Activated naive CD4-positive, alpha-beta T cell treated with anti-CD3 and anti-CD28 coated beads, Interleukin-2, amount 10 ng/mL, durations not matched to agents 7 days and 5 days (primary cell): ENCODE measurements around the gene EGR4.
A peak's percentile ranks its signal among the peaks of the same experiment; 100 is the strongest.

Experiments used
- CTCF ChIA-PET: fragments of 350-600 bp; sonication (Branson Sonifier 250); formaldehyde crosslinking; loops from one replicate; lab custom pipeline; 2021; ENCODE audit warnings: antibody characterized with exemption; lab: Charles Lee
- DNase-seq: peaks from one replicate; pipeline ENCODE4 v3.0.0-alpha.2; 2020
- H3K27ac Mint-ChIP-seq: one replicate; pipeline ENCODE4 v1.8.0; 2021; ENCODE audit warnings: mild to moderate bottlenecking, moderate library complexity, mixed read lengths
- H3K27me3 Mint-ChIP-seq: one replicate; pipeline ENCODE4 v1.8.0; 2021; ENCODE audit warnings: mild to moderate bottlenecking, mixed read lengths
- H3K36me3 Mint-ChIP-seq: one replicate; pipeline ENCODE4 v1.8.0; 2021; ENCODE audit warnings: mixed read lengths
- H3K4me1 Mint-ChIP-seq: one replicate; pipeline ENCODE4 v1.8.0; 2021; ENCODE audit warnings: mixed read lengths
- H3K4me3 Mint-ChIP-seq: one replicate; pipeline ENCODE4 v1.8.0; 2021; ENCODE audit warnings: mild to moderate bottlenecking, moderate library complexity, mixed read lengths
- H3K9me3 Mint-ChIP-seq: one replicate; pipeline ENCODE4 v1.8.0; 2021; ENCODE audit warnings: mixed read lengths

EGR4 gene

GRCh38 chr2:73255907-73256617 is 37.3 kb downstream of the EGR4 start:
- DNase-seq = no peak
- Mint-ChIP-seq H3K36me3 (peaks cover 17% of the 10 kb centered on the region), H3K4me1 (no peaks in the 10 kb centered on the region), H3K4me3 (no peak overlapping the region), H3K27ac (no peak overlapping the region), H3K27me3 (no peaks in the 10 kb centered on the region), H3K9me3 (no peaks in the 10 kb centered on the region)
- CTCF ChIA-PET = interaction anchor here (1.1 to 1.6 kb wide), 3 partner anchors 11 to 35 kb away, joined by 3 read pairs; no protein-coding TSS in a partner anchor

- Mint-ChIP-seq H3K4me1 (no peaks in the 10 kb centered on the region), H3K36me3 (peaks cover 26% of the 10 kb centered on the region), H3K9me3 (no peaks in the 10 kb centered on the region), H3K4me3 (no peak overlapping the region), H3K27me3 (no peaks in the 10 kb centered on the region), H3K27ac (peak overlapping the region; percentile 10)
- DNase-seq = no peak
- CTCF ChIA-PET = interaction anchor here (1.1 to 2.3 kb wide), 3 partner anchors 34 to 42 kb away, joined by 3 to 5 read pairs (median 3); no protein-coding TSS in a partner anchor
Observed at GRCh38 chr2:73255007-73255644, 38.2 kb downstream of the EGR4 start.

GRCh38 chr2:73254343-73255006 is 38.9 kb downstream of the EGR4 start:
- Mint-ChIP-seq H3K27ac (no peak overlapping the region), H3K4me1 (no peaks in the 10 kb centered on the region), H3K27me3 (no peaks in the 10 kb centered on the region), H3K36me3 (peaks cover 33% of the 10 kb centered on the region), H3K9me3 (no peaks in the 10 kb centered on the region), H3K4me3 (no peak overlapping the region)
- DNase-seq = no peak
- CTCF ChIA-PET = interaction anchor here (0.5 to 2.3 kb wide), 3 partner anchors 10 to 883 kb away, joined by 3 to 5 read pairs (median 5); no protein-coding TSS in a partner anchor

GRCh38 chr2:73253901-73254300 is 39.4 kb downstream of the EGR4 start:
- CTCF ChIA-PET = interaction anchor here (1.2 to 2.3 kb wide), 2 partner anchors 9 to 41 kb away, joined by 3 to 5 read pairs; no protein-coding TSS in a partner anchor
- DNase-seq = no peak
- H3K4me3 Mint-ChIP-seq = no peak overlapping the region
- no peak overlapping the region for H3K27ac Mint-ChIP-seq
- H3K27me3 Mint-ChIP-seq = no peaks in the 10 kb centered on the region
- H3K36me3 Mint-ChIP-seq = peaks cover 37% of the 10 kb centered on the region
- no peaks in the 10 kb centered on the region for H3K4me1 Mint-ChIP-seq
- H3K9me3 Mint-ChIP-seq = no peaks in the 10 kb centered on the region

- CTCF ChIA-PET = interaction anchor here (1.2 to 2.3 kb wide), 2 partner anchors 9 to 41 kb away, joined by 3 to 5 read pairs; no protein-coding TSS in a partner anchor
Observed at GRCh38 chr2:73253400-73253799, 39.9 kb downstream of the EGR4 start.

GRCh38 chr2:73252238-73253027 is 40.9 kb downstream of the EGR4 start:
- Mint-ChIP-seq H3K36me3 (peaks cover 42% of the 10 kb centered on the region), H3K27me3 (no peaks in the 10 kb centered on the region), H3K9me3 (no peaks in the 10 kb centered on the region), H3K27ac (no peak overlapping the region), H3K4me3 (no peak overlapping the region), H3K4me1 (no peaks in the 10 kb centered on the region)
- CTCF ChIA-PET = interaction anchor here (0.9 to 2.3 kb wide), 2 partner anchors 40 to 75 kb away, joined by 3 to 5 read pairs; no protein-coding TSS in a partner anchor
- DNase-seq = no peak

More at GRCh38 chr2:73253400-73253799, 39.9 kb downstream of the EGR4 start:
- Mint-ChIP-seq H3K9me3 (no peaks in the 10 kb centered on the region), H3K4me1 (no peaks in the 10 kb centered on the region), H3K27ac (no peak overlapping the region), H3K36me3 (peaks cover 40% of the 10 kb centered on the region), H3K4me3 (no peak overlapping the region), H3K27me3 (no peaks in the 10 kb centered on the region)
- no peak for DNase-seq

GRCh38 chr2:73250872-73251846 is 42.2 kb downstream of the EGR4 start:
- H3K27me3 Mint-ChIP-seq = no peaks in the 10 kb centered on the region
- DNase-seq = no peak
- no peak overlapping the region for H3K4me3 Mint-ChIP-seq
- peaks cover 55% of the 10 kb centered on the region for H3K36me3 Mint-ChIP-seq
- CTCF ChIA-PET = interaction anchor here (0.9 kb wide), 1 partner anchor 74 kb away, joined by 3 read pairs; no protein-coding TSS in a partner anchor
- no peaks in the 10 kb centered on the region for H3K9me3 Mint-ChIP-seq
- no peaks in the 10 kb centered on the region for H3K4me1 Mint-ChIP-seq
- H3K27ac Mint-ChIP-seq = no peak overlapping the region

- Mint-ChIP-seq H3K9me3 (no peaks in the 10 kb centered on the region), H3K27me3 (no peaks in the 10 kb centered on the region), H3K36me3 (peaks cover 63% of the 10 kb centered on the region), H3K27ac (no peak overlapping the region), H3K4me3 (no peak overlapping the region), H3K4me1 (no peaks in the 10 kb centered on the region)
- no peak for DNase-seq
- CTCF ChIA-PET = interaction anchor here (1.1 kb wide), 1 partner anchor 41 kb away, joined by 4 read pairs; no protein-coding TSS in a partner anchor
Observed at GRCh38 chr2:73249636-73250035, 43.7 kb downstream of the EGR4 start.

GRCh38 chr2:73246850-73247249 is 46.5 kb downstream of the EGR4 start:
- Mint-ChIP-seq H3K4me3 (no peak overlapping the region), H3K9me3 (no peaks in the 10 kb centered on the region), H3K27me3 (no peaks in the 10 kb centered on the region), H3K4me1 (peaks cover 3% of the 10 kb centered on the region), H3K36me3 (peaks cover 59% of the 10 kb centered on the region), H3K27ac (no peak overlapping the region)
- DNase-seq = no peak
- CTCF ChIA-PET = no interaction called here

GRCh38 chr2:73244580-73244979 is 48.8 kb downstream of the EGR4 start:
- Mint-ChIP-seq H3K27ac (no peak overlapping the region), H3K27me3 (no peaks in the 10 kb centered on the region), H3K4me3 (no peak overlapping the region), H3K36me3 (peaks cover 47% of the 10 kb centered on the region), H3K4me1 (peaks cover 3% of the 10 kb centered on the region), H3K9me3 (no peaks in the 10 kb centered on the region)
- CTCF ChIA-PET = interaction anchor here (0.9 to 2.0 kb wide), 6 partner anchors 9 to 66 kb away, joined by 3 to 10 read pairs (median 3); no protein-coding TSS in a partner anchor
- DNase-seq = no peak

GRCh38 chr2:73243884-73244570 is 49.3 kb downstream of the EGR4 start:
- Mint-ChIP-seq H3K9me3 (no peaks in the 10 kb centered on the region), H3K4me3 (no peak overlapping the region), H3K27me3 (no peaks in the 10 kb centered on the region), H3K4me1 (peaks cover 3% of the 10 kb centered on the region), H3K36me3 (peaks cover 44% of the 10 kb centered on the region), H3K27ac (no peak overlapping the region)
- CTCF ChIA-PET = interaction anchor here (0.9 to 2.0 kb wide), 5 partner anchors 8 to 66 kb away, joined by 3 to 10 read pairs (median 3); no protein-coding TSS in a partner anchor
- no peak for DNase-seq
